Smooth muscle cell (in vitro differentiated cells): Measurements from ENCODE around the gene PPM1J. TPM values are rescaled to one million over a fixed set of nuclear protein-coding genes. Genes with fewer than 3 reads are reported as not detected.

Experiments
- DNase-seq: peaks from one replicate; lab custom pipeline; 2025; ENCODE audit not compliant: unreplicated experiment; lab: John Stamatoyannopoulos, UW
- H2AFZ ChIP-seq: fragments of 200-600 bp; sonication (generic); 2 replicates; pipeline ENCODE4 v1.6.0; 2016; ENCODE audit warnings: antibody characterized with exemption, low read depth, mild to moderate bottlenecking
- H3F3A ChIP-seq: fragments of 200-600 bp; sonication (generic); 2 replicates; pipeline ENCODE4 v1.6.0; 2017; ENCODE audit warnings: antibody characterized with exemption, low read depth
- H3K27ac ChIP-seq: fragments of 200-600 bp; sonication (generic); 2 replicates; pipeline ENCODE4 v1.5.1; 2016; ENCODE audit warnings: low read depth, mild to moderate bottlenecking
- H3K27me3 ChIP-seq: fragments of 200-600 bp; sonication (generic); 2 replicates; pipeline ENCODE4 v1.6.1; 2016; ENCODE audit warnings: low read depth, mild to moderate bottlenecking
- H3K36me3 ChIP-seq: fragments of 200-600 bp; sonication (generic); 2 replicates; pipeline ENCODE4 v1.5.1; 2016; ENCODE audit warnings: low read depth
- H3K4me1 ChIP-seq: fragments of 200-600 bp; sonication (generic); 2 replicates; pipeline ENCODE4 v1.5.1; 2016; ENCODE audit warnings: low read depth
- H3K4me2 ChIP-seq: fragments of 200-600 bp; sonication (generic); 2 replicates; pipeline ENCODE4 v1.6.0; 2016; ENCODE audit warnings: mild to moderate bottlenecking
- H3K4me3 ChIP-seq: fragments of 200-600 bp; sonication (generic); 2 replicates; pipeline ENCODE4 v1.5.1; 2016; ENCODE audit warnings: mild to moderate bottlenecking
- H3K79me2 ChIP-seq: fragments of 200-600 bp; sonication (generic); 2 replicates; pipeline ENCODE4 v1.6.0; 2016; ENCODE audit warnings: low read depth, mild to moderate bottlenecking
- H3K9ac ChIP-seq: fragments of 200-600 bp; sonication (generic); 2 replicates; pipeline ENCODE4 v1.6.0; 2016; ENCODE audit warnings: low read depth
- H3K9me3 ChIP-seq: fragments of 200-600 bp; sonication (generic); replicated peaks from 2 replicates; pipeline ENCODE4 v1.5.1; 2016; ENCODE audit warnings: low read depth
- H4K20me1 ChIP-seq: fragments of 200-600 bp; sonication (generic); 2 replicates; pipeline ENCODE4 v1.6.0; 2016; ENCODE audit warnings: low read depth
- WGBS: methylation state at CpG from one replicate; pipeline ENCODE4 v1.1.7; 2016; ENCODE audit warnings: low lambda C conversion rate; 5-methylcytosine and 5-hydroxymethylcytosine counted together
- polyA plus RNA-seq: library from polyadenylated mRNA; unstranded; fragments of >200 nt; fragmentation: Nextera tagmentation; extraction: Ambion mirVana; gene quantifications from 2 replicates; pipeline ENCODE4 v1.2.1, GENCODE V29; 2016
- total RNA-seq: library from RNA; depleted of rRNA; stranded (reverse); fragments of >200 nt; gene quantifications from 2 replicates; pipeline ENCODE4 v1.2.3, GENCODE V29; 2014
- TF ChIP-seq, protein P1 (sequence below): fragments of 200-600 bp; sonication (generic); IDR thresholded peaks from 2 replicates; pipeline ENCODE4 v1.5.1; 2017; ENCODE audit warnings: borderline replicate concordance, mild to moderate bottlenecking, antibody characterized with exemption; ENCODE audit not compliant: insufficient read depth, poor library complexity, severe bottlenecking

The PPM1J gene
- total and polyA plus RNA-seq, 2 experiments from 2014 or later = 1.2 to 5.2 TPM

DNA sequence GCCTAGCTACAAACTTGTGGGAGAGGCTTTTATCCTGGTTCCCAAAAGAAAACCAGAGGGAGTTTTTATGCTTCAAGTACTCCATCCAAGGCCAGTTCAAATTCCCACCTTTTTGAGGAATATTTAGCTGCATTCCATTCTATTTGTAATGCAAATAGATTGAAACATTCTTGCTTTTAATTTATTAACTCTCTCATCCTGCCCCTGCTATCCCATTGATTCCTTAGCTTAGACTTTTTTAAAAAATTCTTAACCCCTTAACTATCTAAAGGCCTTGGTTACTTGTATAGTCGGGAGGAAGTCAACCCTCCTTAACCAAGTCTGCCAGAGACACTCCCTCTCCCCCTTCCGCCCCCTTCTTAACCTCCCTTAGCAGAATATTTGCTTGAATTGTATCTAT, 43.1 kb downstream of the PPM1J start:
- H2AFZ ChIP-seq = no peak overlapping the region
- peaks cover 19% of the 10 kb centered on the region for H3K79me2 ChIP-seq
- peaks cover 27% of the 10 kb centered on the region for H3K36me3 ChIP-seq
- 73% methylated on average over 2 of the region's 2 CpGs for WGBS
- H3K27ac ChIP-seq = no peak overlapping the region
- H3K9ac ChIP-seq = no peak overlapping the region
- H3F3A ChIP-seq = peaks cover 37% of the 10 kb centered on the region
- no peaks in the 10 kb centered on the region for H4K20me1 ChIP-seq
- TF ChIP-seq, protein P1, sequence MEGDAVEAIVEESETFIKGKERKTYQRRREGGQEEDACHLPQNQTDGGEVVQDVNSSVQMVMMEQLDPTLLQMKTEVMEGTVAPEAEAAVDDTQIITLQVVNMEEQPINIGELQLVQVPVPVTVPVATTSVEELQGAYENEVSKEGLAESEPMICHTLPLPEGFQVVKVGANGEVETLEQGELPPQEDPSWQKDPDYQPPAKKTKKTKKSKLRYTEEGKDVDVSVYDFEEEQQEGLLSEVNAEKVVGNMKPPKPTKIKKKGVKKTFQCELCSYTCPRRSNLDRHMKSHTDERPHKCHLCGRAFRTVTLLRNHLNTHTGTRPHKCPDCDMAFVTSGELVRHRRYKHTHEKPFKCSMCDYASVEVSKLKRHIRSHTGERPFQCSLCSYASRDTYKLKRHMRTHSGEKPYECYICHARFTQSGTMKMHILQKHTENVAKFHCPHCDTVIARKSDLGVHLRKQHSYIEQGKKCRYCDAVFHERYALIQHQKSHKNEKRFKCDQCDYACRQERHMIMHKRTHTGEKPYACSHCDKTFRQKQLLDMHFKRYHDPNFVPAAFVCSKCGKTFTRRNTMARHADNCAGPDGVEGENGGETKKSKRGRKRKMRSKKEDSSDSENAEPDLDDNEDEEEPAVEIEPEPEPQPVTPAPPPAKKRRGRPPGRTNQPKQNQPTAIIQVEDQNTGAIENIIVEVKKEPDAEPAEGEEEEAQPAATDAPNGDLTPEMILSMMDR = no peak
- no peaks in the 10 kb centered on the region for H3K9me3 ChIP-seq
- no peaks in the 10 kb centered on the region for H3K27me3 ChIP-seq
- no peak overlapping the region for H3K4me3 ChIP-seq
- DNase-seq = no peak
- peaks cover 3% of the 10 kb centered on the region for H3K4me1 ChIP-seq
- H3K4me2 ChIP-seq = no peak overlapping the region

- no peak overlapping the region for H3K4me2 ChIP-seq
- H4K20me1 ChIP-seq = peaks cover 3% of the 10 kb centered on the region
- H3K36me3 ChIP-seq = peaks cover 27% of the 10 kb centered on the region
- no peaks in the 10 kb centered on the region for H3K79me2 ChIP-seq
- no peaks in the 10 kb centered on the region for H3K9me3 ChIP-seq
- no peak overlapping the region for H3K9ac ChIP-seq
- DNase-seq = no peak
- H3K4me1 ChIP-seq = no peaks in the 10 kb centered on the region
- H3F3A ChIP-seq = peaks cover 33% of the 10 kb centered on the region
- H2AFZ ChIP-seq = no peak overlapping the region
- H3K27me3 ChIP-seq = no peaks in the 10 kb centered on the region
- no peak overlapping the region for H3K27ac ChIP-seq
- H3K4me3 ChIP-seq = no peak overlapping the region
- TF ChIP-seq, protein P1 = no peak
- 93% methylated on average over 2 of the region's 2 CpGs for WGBS
Observed at GRCh38 chr1:112666946-112667345, 48.2 kb downstream of the PPM1J start.

DNA sequence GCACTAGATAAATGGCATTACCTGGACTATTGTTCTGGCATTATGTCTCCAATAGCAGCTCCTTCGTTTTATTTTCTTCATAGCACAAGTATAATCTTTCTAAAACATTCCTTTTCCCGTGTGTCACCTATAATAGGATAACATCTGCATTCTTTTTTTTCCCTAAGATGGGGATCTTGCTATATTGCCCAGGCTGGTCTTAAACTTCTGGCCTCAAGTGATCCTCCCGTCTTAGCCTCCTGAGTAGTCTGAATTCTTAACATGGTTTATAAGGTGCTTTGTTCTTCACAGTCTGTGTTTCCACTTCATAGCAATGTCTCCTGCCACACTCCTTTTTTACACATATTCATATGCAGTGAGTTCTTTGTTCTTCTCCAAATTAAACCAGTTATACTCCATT, 49.3 kb downstream of the PPM1J start:
- Histone ChIP-seq H2AFZ (no peak overlapping the region), H3K9ac (no peak overlapping the region), H3K4me3 (no peak overlapping the region), H3K27ac (no peak overlapping the region), H3K36me3 (peaks cover 27% of the 10 kb centered on the region), H3K27me3 (no peaks in the 10 kb centered on the region), H3F3A (peaks cover 22% of the 10 kb centered on the region), H3K4me2 (no peak overlapping the region), H3K79me2 (no peaks in the 10 kb centered on the region), H4K20me1 (peaks cover 3% of the 10 kb centered on the region), H3K4me1 (no peaks in the 10 kb centered on the region), H3K9me3 (no peaks in the 10 kb centered on the region)
- no peak for DNase-seq
- TF ChIP-seq, protein P1 = no peak
- WGBS = 92% methylated on average over 3 of the region's 3 CpGs

Other genes starting within 250 kb of the PPM1J start
- 1.8 and 3.5 TPM in 2 replicates for gene WNT2B, start 206.4 kb downstream of the PPM1J start, total RNA-seq
- gene WNT2B, start 206.4 kb downstream of the PPM1J start, polyA plus RNA-seq = 0.41 and 1.3 TPM in 2 replicates
- gene ST7L, start 96.2 kb downstream of the PPM1J start, total RNA-seq = 17.2 and 28.0 TPM in 2 replicates
- 11.8 and 16.3 TPM in 2 replicates for gene ST7L, start 96.2 kb downstream of the PPM1J start, polyA plus RNA-seq
- gene CAPZA1, start 95.5 kb downstream of the PPM1J start, total RNA-seq = 238 and 264 TPM in 2 replicates
- gene CAPZA1, start 95.5 kb downstream of the PPM1J start, polyA plus RNA-seq = 100 and 114 TPM in 2 replicates
- gene MOV10, start 40.7 kb downstream of the PPM1J start, total RNA-seq = 36.9 and 40.4 TPM in 2 replicates
- gene MOV10, start 40.7 kb downstream of the PPM1J start, polyA plus RNA-seq = 56.8 and 60.6 TPM in 2 replicates
- 270 and 303 TPM in 2 replicates for gene RHOC, start 8.2 kb downstream of the PPM1J start, total RNA-seq
- 518 and 596 TPM in 2 replicates for gene RHOC, start 8.2 kb downstream of the PPM1J start, polyA plus RNA-seq
- 77.7 and 83.7 TPM in 2 replicates for gene SLC16A1, start 240.9 kb upstream of the PPM1J start, total RNA-seq
- gene SLC16A1, start 240.9 kb upstream of the PPM1J start, polyA plus RNA-seq = 39.6 and 43.9 TPM in 2 replicates